Keratinocyte (primary cell): Measurements from ENCODE around the gene ZBTB8OS. TPM values are rescaled to one million over a fixed set of nuclear protein-coding genes. Genes with fewer than 3 reads are reported as not detected.

Experiments used
- DNase-seq: peaks from one replicate; pipeline ENCODE4 v3.0.0-alpha.2; 2011; ENCODE audit warnings: low read depth, missing footprints, low spot score
- FAIRE-seq: peaks from 2 replicates; lab custom pipeline; 2011; peaks lifted over from hg19 to GRCh38; lab: Jason Lieb, UNC
- H2AFZ ChIP-seq: 2 replicates; pipeline ENCODE4 v1.6.0; 2012; ENCODE audit warnings: low read length, control low read depth, inconsistent platforms; ENCODE audit not compliant: control insufficient read depth
- H3K27ac ChIP-seq: 2 replicates; pipeline ENCODE4 v1.5.1; 2011; ENCODE audit warnings: low read length; ENCODE audit not compliant: control insufficient read depth, insufficient read depth
- H3K27me3 ChIP-seq: 3 replicates; pipeline ENCODE4 v1.6.0; 2011; ENCODE audit warnings: low read length; ENCODE audit not compliant: control insufficient read depth, insufficient read depth; ENCODE audit errors: extremely low read depth
- H3K36me3 ChIP-seq, 2 experiments: 2 replicates in 1 of 2; 3 replicates in 1 of 2; pipeline ENCODE4 v1.5.1; 2011; ENCODE audit warnings: low read length in 2 of 2, mild to moderate bottlenecking in 1 of 2; ENCODE audit not compliant: control insufficient read depth in 2 of 2, insufficient read depth in 2 of 2; ENCODE audit errors: extremely low read depth in 1 of 2
- H3K4me1 ChIP-seq: 3 replicates; pipeline ENCODE4 v1.5.1; 2011; ENCODE audit warnings: low read length; ENCODE audit not compliant: control insufficient read depth, insufficient read depth; ENCODE audit errors: extremely low read depth
- H3K4me2 ChIP-seq: 3 replicates; pipeline ENCODE4 v1.6.0; 2011; ENCODE audit warnings: low read depth, low read length; ENCODE audit not compliant: control insufficient read depth, insufficient read depth; ENCODE audit errors: extremely low read depth
- H3K4me3 ChIP-seq, 3 experiments: fragments of 200-600 bp in 1 of 3; sonication (generic) in 1 of 3; 2 replicates in 2 of 3; 3 replicates in 1 of 3; pipeline ENCODE4 v1.5.1; 2011 to 2016; ENCODE audit warnings: low read length in 3 of 3, mild to moderate bottlenecking in 3 of 3, control low read depth in 2 of 3, inconsistent platforms in 1 of 3, low read depth in 1 of 3, mixed read lengths in 1 of 3, mixed run types in 1 of 3, moderate library complexity in 1 of 3; ENCODE audit not compliant: control insufficient read depth in 2 of 3, insufficient read depth in 2 of 3; ENCODE audit errors: extremely low read depth in 1 of 3
- H3K79me2 ChIP-seq: 2 replicates; pipeline ENCODE4 v1.6.0; 2012; ENCODE audit warnings: low read length; ENCODE audit not compliant: control insufficient read depth, insufficient read depth
- H3K9ac ChIP-seq: 3 replicates; pipeline ENCODE4 v1.6.0; 2011; ENCODE audit warnings: low read length; ENCODE audit not compliant: control insufficient read depth, insufficient read depth; ENCODE audit errors: extremely low read depth
- H3K9me1 ChIP-seq: 3 replicates; pipeline ENCODE4 v1.6.0; 2011; ENCODE audit warnings: low read length; ENCODE audit not compliant: control insufficient read depth, insufficient read depth; ENCODE audit errors: extremely low read depth
- H3K9me3 ChIP-seq: 2 replicates; pipeline ENCODE4 v1.5.1; 2012; ENCODE audit warnings: low read depth, low read length; ENCODE audit not compliant: control insufficient read depth
- H4K20me1 ChIP-seq: 3 replicates; pipeline ENCODE4 v1.6.0; 2011; ENCODE audit warnings: low read length; ENCODE audit not compliant: control insufficient read depth, insufficient read depth; ENCODE audit errors: extremely low read depth
- EZH2 ChIP-seq: IDR thresholded peaks from one replicate; pipeline ENCODE4 v1.6.1; 2012; ENCODE audit warnings: inconsistent platforms, mild to moderate bottlenecking, low read length, moderate library complexity
- dilution Hi-C: fragments of 300-500 bp; cut with MboI; formaldehyde crosslinking; loops from one replicate; pipeline ENCODE4 v1.7.0; 2020; ENCODE audit warnings: low sequenced_read_pairs; ENCODE audit not compliant: extremely low pct_ligation_motif_present
- polyA plus RNA-seq, 5 experiments: library from polyadenylated mRNA; depleted of rRNA in 3 of 5; stranded (reverse) in 3 of 5; stranded (forward) in 1 of 5; unstranded in 1 of 5; fragments of >200 nt; gene quantifications; 1 replicate in 1 of 5; 2 replicates in 3 of 5; 3 replicates in 1 of 5; pipeline versions ENCODE4 v1.2.1 to v1.2.3, GENCODE V29; 2011 to 2012; ENCODE audit warnings: missing spikeins in 2 of 5, low read depth in 1 of 5, low replicate concordance in 1 of 5
- TF ChIP-seq, protein P1 (sequence below), 3 experiments: IDR thresholded peaks in 1 of 3; conservative IDR thresholded peaks in 1 of 3; optimal IDR thresholded peaks in 1 of 3; 2 replicates in 2 of 3; 3 replicates in 1 of 3; pipeline versions ENCODE3 to v1.5.1; 2011; ENCODE audit warnings: low read length in 3 of 3, mild to moderate bottlenecking in 3 of 3, moderate library complexity in 2 of 3, control low read depth in 1 of 3, inconsistent platforms in 1 of 3; ENCODE audit not compliant: insufficient read depth in 2 of 3; ENCODE audit errors: extremely low read depth in 1 of 3

The ZBTB8OS gene
- polyA plus RNA-seq, 1 donor (not counting 4 experiments of a cell fraction or from before 2014, with no cell fraction given) = 87.5 TPM

DNA sequence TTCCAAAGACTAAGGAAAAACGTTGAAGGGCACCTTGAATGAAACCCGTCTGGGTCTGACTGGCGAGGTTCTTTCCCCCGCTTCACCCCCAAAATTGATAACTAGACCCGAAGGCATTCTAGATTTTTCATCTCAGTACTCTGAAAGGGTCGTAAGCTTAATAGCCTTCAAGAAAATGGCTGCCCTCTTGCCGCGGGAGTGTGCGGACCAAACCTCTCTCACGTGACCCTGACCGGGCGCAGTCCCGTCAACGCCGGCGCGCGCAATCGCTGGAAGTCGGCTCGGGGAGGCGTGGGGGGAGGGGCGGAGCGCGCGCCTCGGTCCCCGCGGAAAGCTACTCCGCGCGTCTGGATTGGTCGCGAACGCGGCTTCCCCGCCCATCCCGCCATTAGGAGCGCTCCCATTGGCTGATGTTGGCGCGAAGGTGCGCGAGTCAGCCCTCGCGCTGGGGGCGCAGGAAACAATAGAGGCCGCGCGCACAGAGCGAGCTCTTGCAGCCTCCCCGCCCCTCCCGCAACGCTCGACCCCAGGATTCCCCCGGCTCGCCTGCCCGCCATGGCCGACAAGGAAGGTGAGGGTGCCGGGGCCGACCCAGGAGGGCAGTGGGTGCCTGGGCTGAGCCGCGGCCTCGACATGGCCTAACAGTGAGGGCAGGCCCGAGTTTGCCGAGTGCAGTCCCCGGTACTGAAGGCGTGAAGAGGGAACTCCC is 556 bp upstream of the ZBTB8OS start, which contains the start of gene RBBP4:
Gene RBBP4, plus strand, starts transcription at position 457 of the 709 bp plus-strand sequence. Its CDS starts 99 bp downstream, at position 556.
- Histone ChIP-seq H4K20me1 (no peaks in the 10 kb centered on the region), H3K27me3 (no peaks in the 10 kb centered on the region), H3K4me1 (peaks cover 11% of the 10 kb centered on the region), H3K4me2 (peak within 1 kb of the TSS; percentile 99), H3K9me1 (peaks cover 2% of the 10 kb centered on the region), H3K9ac (peak within 1 kb of the TSS; percentile 99), H3K9me3 (no peaks in the 10 kb centered on the region), H3K4me3 (peak within 1 kb of the TSS; percentile 58 to 96 (median 79)), H3K27ac (peak within 1 kb of the TSS; percentile 100), H3K36me3 (peaks cover 7 to 11% of the 10 kb centered on the region in 2 experiments), H2AFZ (peak within 1 kb of the TSS; percentile 99), H3K79me2 (peaks cover 81% of the 10 kb centered on the region)
- FAIRE-seq (no peak), DNase-seq (peak; percentile 71)
- TF ChIP-seq EZH2 = no peak
- TF ChIP-seq, protein P1, sequence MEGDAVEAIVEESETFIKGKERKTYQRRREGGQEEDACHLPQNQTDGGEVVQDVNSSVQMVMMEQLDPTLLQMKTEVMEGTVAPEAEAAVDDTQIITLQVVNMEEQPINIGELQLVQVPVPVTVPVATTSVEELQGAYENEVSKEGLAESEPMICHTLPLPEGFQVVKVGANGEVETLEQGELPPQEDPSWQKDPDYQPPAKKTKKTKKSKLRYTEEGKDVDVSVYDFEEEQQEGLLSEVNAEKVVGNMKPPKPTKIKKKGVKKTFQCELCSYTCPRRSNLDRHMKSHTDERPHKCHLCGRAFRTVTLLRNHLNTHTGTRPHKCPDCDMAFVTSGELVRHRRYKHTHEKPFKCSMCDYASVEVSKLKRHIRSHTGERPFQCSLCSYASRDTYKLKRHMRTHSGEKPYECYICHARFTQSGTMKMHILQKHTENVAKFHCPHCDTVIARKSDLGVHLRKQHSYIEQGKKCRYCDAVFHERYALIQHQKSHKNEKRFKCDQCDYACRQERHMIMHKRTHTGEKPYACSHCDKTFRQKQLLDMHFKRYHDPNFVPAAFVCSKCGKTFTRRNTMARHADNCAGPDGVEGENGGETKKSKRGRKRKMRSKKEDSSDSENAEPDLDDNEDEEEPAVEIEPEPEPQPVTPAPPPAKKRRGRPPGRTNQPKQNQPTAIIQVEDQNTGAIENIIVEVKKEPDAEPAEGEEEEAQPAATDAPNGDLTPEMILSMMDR (optimal IDR thresholded peaks at IDR 0.05 in 1 of 3, IDR thresholded peaks at IDR 0.05 in 1 of 3, conservative IDR thresholded peaks at IDR 0.05 in 1 of 3; ENCODE audit: extremely low read depth in 1 of 3, insufficient read depth in 2 of 3, low read length in 3 of 3) = no peak
- dilution Hi-C loops = no loop called here

DNA sequence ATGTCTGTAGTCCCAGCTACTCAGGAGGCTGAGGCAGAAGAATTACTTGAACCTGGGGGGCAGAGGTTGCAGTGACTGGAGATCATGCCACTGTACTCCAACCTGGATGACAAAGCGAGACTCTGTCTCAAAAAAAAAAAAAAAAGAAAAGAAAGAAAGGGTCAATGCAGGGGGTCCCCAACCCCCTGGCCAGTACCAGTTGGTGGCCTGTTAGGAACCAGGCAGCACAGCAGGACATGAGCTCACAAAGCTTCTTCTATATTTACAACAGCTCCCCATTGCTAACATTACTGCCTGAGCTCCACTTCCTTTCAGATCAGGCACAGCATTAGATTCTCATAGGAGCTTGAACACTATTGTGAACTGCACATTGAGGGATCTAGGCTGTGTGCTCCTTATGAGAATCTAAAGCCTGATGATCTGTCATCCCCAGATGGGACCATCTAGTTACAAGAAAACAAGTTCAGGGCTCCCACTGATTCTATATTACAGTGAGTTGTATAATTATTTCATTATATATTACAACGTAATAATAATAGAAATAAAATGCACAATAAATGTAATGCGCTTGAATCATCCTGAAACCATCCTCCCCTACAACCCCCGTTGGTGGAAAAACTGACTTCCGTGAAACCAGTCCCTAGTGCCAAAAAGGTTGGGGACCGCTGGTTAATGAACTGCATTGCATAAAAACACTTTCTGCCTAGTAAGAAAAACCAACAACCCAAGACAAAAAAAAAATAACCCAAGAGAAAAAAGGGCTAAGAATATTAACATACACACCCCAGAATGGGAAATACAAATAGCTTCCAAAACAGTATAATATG is 2.8 kb downstream of the ZBTB8OS start:
- H3K9me3 ChIP-seq = no peaks in the 10 kb centered on the region
- no peak for FAIRE-seq
- dilution Hi-C loops = no loop called here
- peaks cover 11% of the 10 kb centered on the region for H3K4me1 ChIP-seq
- H3K9me1 ChIP-seq = peaks cover 2% of the 10 kb centered on the region
- H3K27ac ChIP-seq = no peak overlapping the region
- no peaks in the 10 kb centered on the region for H3K27me3 ChIP-seq
- no peak for DNase-seq
- no peak overlapping the region for H2AFZ ChIP-seq
- peaks cover 79% of the 10 kb centered on the region for H3K79me2 ChIP-seq
- H3K4me3 ChIP-seq = no peak overlapping the region
- H4K20me1 ChIP-seq = no peaks in the 10 kb centered on the region
- H3K36me3 ChIP-seq = peaks cover 3 to 5% of the 10 kb centered on the region in 2 experiments
- no peak for TF ChIP-seq EZH2
- TF ChIP-seq, protein P1 (optimal IDR thresholded peaks at IDR 0.05 in 1 of 3, IDR thresholded peaks at IDR 0.05 in 1 of 3, conservative IDR thresholded peaks at IDR 0.05 in 1 of 3; ENCODE audit: extremely low read depth in 1 of 3, insufficient read depth in 2 of 3, low read length in 3 of 3) = no peak
- H3K4me2 ChIP-seq = no peak overlapping the region
- H3K9ac ChIP-seq = no peak overlapping the region
